ENCODE measurements around the gene HNF4A.

HNF4A gene

DNA sequence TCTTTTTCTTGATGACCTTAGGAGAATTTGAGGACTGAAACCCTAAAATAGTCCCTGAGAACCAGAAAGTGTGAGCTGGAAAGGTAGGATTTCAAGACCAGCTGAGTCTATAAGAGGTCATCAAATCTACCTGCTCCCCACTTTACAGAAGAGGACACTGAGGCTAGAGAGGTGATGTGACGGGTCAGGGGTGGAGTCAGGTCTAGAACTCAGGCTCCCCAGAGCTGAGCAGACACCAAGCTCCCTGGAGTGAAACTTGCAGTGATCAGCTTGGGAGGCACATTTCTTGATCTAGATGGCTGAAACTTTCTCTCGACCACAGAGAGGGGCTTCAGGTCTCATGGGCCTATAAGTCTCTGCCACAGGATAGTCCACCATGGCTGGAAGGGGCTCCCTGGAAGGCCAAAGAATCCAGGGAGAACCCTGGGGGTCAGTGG, 55.1 kb downstream of the HNF4A start:
- Histone ChIP-seq H3K79me2 (ENCODE audit: low read length) (no peaks in the 10 kb centered on the region), H3K27ac (ENCODE audit: low read length) (no peak overlapping the region), H3K27me3 (ENCODE audit: low read depth, low read length) (peaks cover 25% of the 10 kb centered on the region), H2AFZ (ENCODE audit: low read depth, low read length) (no peak overlapping the region; the same call in 1 of the 2 replicates), H3K9me3 (ENCODE audit: insufficient read depth, low read length) (no peaks in the 10 kb centered on the region), H3K4me1 (ENCODE audit: low read length) (no peaks in the 10 kb centered on the region), H3K9ac (ENCODE audit: low read length) (no peak overlapping the region), H3K4me2 (ENCODE audit: low read length) (no peak overlapping the region), H3K4me3 (ENCODE audit: low read length) (no peak overlapping the region), H3K36me3 (replicated peaks; ENCODE audit: low read depth, low read length) (no peaks in the 10 kb centered on the region), H4K20me1 (ENCODE audit: insufficient read depth, low read length) (no peaks in the 10 kb centered on the region)
- TF ChIP-seq, protein P1, sequence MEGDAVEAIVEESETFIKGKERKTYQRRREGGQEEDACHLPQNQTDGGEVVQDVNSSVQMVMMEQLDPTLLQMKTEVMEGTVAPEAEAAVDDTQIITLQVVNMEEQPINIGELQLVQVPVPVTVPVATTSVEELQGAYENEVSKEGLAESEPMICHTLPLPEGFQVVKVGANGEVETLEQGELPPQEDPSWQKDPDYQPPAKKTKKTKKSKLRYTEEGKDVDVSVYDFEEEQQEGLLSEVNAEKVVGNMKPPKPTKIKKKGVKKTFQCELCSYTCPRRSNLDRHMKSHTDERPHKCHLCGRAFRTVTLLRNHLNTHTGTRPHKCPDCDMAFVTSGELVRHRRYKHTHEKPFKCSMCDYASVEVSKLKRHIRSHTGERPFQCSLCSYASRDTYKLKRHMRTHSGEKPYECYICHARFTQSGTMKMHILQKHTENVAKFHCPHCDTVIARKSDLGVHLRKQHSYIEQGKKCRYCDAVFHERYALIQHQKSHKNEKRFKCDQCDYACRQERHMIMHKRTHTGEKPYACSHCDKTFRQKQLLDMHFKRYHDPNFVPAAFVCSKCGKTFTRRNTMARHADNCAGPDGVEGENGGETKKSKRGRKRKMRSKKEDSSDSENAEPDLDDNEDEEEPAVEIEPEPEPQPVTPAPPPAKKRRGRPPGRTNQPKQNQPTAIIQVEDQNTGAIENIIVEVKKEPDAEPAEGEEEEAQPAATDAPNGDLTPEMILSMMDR (IDR thresholded peaks at IDR 0.05; ENCODE audit: low read depth, low read length), result no peak
- TF ChIP-seq EZH2phosphoT487 (IDR thresholded peaks at IDR 0.05; ENCODE audit: low read depth), result no peak

DNA sequence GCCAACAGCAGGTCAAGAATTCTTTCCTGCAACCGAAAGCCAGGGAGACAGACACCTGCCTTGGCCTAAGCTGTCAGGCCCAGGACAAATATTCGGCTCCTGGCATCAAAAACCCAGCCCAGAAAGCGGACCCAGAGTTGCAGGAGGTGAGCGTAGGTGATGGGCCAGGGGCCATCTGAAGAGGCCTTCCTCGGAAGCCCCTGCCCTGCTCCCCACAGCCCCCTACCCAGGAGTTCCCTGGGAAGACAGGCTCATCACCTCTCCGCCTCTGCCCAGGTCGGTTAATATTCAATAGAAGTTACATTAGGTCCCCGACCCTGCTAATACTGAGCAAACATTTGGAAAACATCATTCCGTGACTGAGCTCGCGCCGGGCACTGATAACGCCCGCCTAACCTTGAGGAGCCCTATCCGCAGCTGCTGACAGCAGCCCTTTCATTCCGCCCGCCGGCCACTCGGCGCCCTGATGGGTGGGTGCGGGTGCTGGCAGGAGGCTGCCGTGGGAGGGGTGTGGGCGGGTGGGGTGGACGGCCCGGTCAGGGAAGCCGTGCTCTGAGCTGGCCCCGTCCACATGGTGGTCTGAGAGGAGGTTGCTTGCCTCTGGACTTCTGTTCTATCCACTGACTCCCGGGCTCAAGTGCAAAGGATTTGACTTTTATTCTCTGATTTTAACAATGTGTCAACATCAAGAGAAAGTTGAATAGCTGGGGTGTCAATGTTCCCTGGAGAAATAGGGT, 55.7 kb downstream of the HNF4A start:
- no peaks in the 10 kb centered on the region for H3K4me1 ChIP-seq (ENCODE audit: low read length)
- peaks cover 31% of the 10 kb centered on the region for H3K27me3 ChIP-seq (ENCODE audit: low read depth, low read length)
- no peaks in the 10 kb centered on the region for H3K79me2 ChIP-seq (ENCODE audit: low read length)
- H2AFZ ChIP-seq (ENCODE audit: low read depth, low read length), result no peak overlapping the region
- TF ChIP-seq, protein P1 (IDR thresholded peaks at IDR 0.05; ENCODE audit: low read depth, low read length), result no peak
- no peak for TF ChIP-seq EZH2phosphoT487 (IDR thresholded peaks at IDR 0.05; ENCODE audit: low read depth)
- no peaks in the 10 kb centered on the region for H4K20me1 ChIP-seq (ENCODE audit: insufficient read depth, low read length)
- no peak overlapping the region for H3K27ac ChIP-seq (ENCODE audit: low read length)
- no peak overlapping the region for H3K4me2 ChIP-seq (ENCODE audit: low read length)
- no peaks in the 10 kb centered on the region for H3K9me3 ChIP-seq (ENCODE audit: insufficient read depth, low read length)
- no peak overlapping the region for H3K4me3 ChIP-seq (ENCODE audit: low read length)
- H3K36me3 ChIP-seq (replicated peaks; ENCODE audit: low read depth, low read length), result no peaks in the 10 kb centered on the region
- no peak overlapping the region for H3K9ac ChIP-seq (ENCODE audit: low read length)

DNA sequence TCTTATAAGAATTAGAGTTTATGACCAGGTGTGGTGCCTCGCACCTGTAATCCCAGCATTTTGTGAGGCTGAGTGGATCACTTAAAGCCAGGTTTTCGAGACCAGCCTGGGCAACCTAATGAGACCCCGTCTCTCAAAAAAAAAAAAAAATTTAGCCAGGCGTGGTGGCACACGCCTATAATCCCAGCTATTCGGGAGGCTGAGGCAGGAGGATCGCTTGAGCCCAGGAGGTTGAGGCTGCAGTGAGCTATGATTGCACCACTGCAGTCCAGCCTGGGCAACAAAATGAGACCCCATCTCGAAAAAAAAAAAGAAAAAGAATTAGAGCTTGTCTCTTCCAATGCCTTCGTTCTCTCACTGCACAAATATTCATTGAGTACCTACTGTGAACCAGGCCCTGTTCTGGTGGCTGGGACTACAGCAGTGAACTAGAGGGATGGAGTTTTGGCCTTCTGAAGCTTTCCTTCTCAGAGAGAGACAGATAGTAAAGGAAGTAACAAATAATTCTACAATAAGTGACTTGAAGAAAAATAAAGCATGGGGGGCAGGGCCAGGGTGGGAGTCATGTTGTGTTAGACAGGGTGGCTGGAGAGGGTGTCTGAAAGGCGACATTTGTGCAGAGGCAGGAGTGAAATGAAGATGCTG, 56.4 kb downstream of the HNF4A start:
- Histone ChIP-seq H3K4me3 (ENCODE audit: low read length) (no peak overlapping the region), H3K9ac (ENCODE audit: low read length) (no peak overlapping the region), H3K9me3 (ENCODE audit: insufficient read depth, low read length) (no peaks in the 10 kb centered on the region), H3K27ac (ENCODE audit: low read length) (no peak overlapping the region), H2AFZ (ENCODE audit: low read depth, low read length) (no peak overlapping the region), H4K20me1 (ENCODE audit: insufficient read depth, low read length) (no peaks in the 10 kb centered on the region), H3K4me1 (ENCODE audit: low read length) (no peaks in the 10 kb centered on the region), H3K36me3 (replicated peaks; ENCODE audit: low read depth, low read length) (no peaks in the 10 kb centered on the region), H3K27me3 (ENCODE audit: low read depth, low read length) (peaks cover 37% of the 10 kb centered on the region), H3K4me2 (ENCODE audit: low read length) (no peak overlapping the region), H3K79me2 (ENCODE audit: low read length) (no peaks in the 10 kb centered on the region)
- TF ChIP-seq EZH2phosphoT487 (IDR thresholded peaks at IDR 0.05; ENCODE audit: low read depth), result no peak
- TF ChIP-seq, protein P1 (IDR thresholded peaks at IDR 0.05; ENCODE audit: low read depth, low read length), result no peak

DNA sequence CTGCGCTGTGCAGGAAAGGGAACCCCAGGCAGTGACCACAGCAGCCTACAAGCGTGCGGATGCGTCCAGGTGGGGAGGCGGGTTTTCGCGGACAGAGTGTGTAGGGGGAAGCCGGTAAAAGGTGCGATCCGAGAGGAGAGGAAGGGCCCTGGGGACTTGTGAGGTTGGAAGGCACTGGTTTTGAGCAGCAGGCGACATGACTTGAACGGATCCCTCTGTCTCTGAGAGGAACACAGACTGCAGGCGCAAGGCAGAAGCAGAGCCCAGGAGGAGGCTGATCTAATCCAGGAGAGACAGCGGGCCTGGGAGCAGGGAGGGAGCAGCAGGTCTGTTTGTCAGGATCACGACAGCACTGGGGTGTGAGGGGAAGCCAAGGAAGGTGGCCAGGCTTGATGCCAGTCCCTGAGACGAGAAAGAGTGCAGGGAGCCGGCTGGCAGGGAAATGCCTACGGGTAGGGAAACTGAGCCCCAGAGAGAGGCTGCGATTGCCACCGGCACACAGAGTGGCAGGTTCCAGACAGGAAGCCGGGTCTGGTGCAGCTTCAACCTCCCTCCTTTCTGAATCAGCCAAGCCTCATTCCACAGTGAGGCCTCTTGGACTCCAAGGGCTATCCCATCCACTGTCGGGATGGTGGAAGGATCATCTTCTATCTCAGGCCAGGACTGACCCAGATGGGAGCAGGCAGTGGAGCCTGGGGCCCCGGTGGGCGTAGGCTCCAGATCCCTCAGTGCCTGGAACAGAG, 57.1 kb downstream of the HNF4A start:
- H3K36me3 ChIP-seq (replicated peaks; ENCODE audit: low read depth, low read length), result no peaks in the 10 kb centered on the region
- H3K27ac ChIP-seq (ENCODE audit: low read length), result no peak overlapping the region
- H4K20me1 ChIP-seq (ENCODE audit: insufficient read depth, low read length), result no peaks in the 10 kb centered on the region
- H3K27me3 ChIP-seq (ENCODE audit: low read depth, low read length), result peaks cover 43% of the 10 kb centered on the region
- H2AFZ ChIP-seq (ENCODE audit: low read depth, low read length), result no peak overlapping the region
- no peak for TF ChIP-seq EZH2phosphoT487 (IDR thresholded peaks at IDR 0.05; ENCODE audit: low read depth)
- TF ChIP-seq, protein P1 (IDR thresholded peaks at IDR 0.05; ENCODE audit: low read depth, low read length), result no peak
- no peak overlapping the region for H3K9ac ChIP-seq (ENCODE audit: low read length)
- no peak overlapping the region for H3K4me3 ChIP-seq (ENCODE audit: low read length)
- H3K4me2 ChIP-seq (ENCODE audit: low read length), result no peak overlapping the region
- no peaks in the 10 kb centered on the region for H3K9me3 ChIP-seq (ENCODE audit: insufficient read depth, low read length)
- H3K4me1 ChIP-seq (ENCODE audit: low read length), result no peaks in the 10 kb centered on the region
- no peaks in the 10 kb centered on the region for H3K79me2 ChIP-seq (ENCODE audit: low read length)
